Muscle of back (tissue), 13 donors: ENCODE results near the gene WAC. TPM values are rescaled to one million over a fixed set of nuclear protein-coding genes. Genes with fewer than 3 reads are reported as not detected.
"Not testable (repeated sequence)": the region's sequence is repeated elsewhere in the genome, so short reads cannot be mapped to it uniquely, and the experiment has no call there.

Experiments
- DNase-seq, 3 donors: peaks; one replicate each; pipeline versions ENCODE4 v3.0.0 to v3.0.0-alpha.2; 2013
- long read RNA-seq, 9 donors: transcript quantifications; one replicate each; lab custom pipeline, GENCODE V29; 2026
- polyA plus RNA-seq, 10 donors: library from polyadenylated mRNA; unstranded; fragments of 120-200 nt; gene quantifications; one replicate each; pipeline ENCODE4 v1.2.1, GENCODE V29; 2013; ENCODE audit not compliant: insufficient read length in 10 of 10

WAC gene, protein sequence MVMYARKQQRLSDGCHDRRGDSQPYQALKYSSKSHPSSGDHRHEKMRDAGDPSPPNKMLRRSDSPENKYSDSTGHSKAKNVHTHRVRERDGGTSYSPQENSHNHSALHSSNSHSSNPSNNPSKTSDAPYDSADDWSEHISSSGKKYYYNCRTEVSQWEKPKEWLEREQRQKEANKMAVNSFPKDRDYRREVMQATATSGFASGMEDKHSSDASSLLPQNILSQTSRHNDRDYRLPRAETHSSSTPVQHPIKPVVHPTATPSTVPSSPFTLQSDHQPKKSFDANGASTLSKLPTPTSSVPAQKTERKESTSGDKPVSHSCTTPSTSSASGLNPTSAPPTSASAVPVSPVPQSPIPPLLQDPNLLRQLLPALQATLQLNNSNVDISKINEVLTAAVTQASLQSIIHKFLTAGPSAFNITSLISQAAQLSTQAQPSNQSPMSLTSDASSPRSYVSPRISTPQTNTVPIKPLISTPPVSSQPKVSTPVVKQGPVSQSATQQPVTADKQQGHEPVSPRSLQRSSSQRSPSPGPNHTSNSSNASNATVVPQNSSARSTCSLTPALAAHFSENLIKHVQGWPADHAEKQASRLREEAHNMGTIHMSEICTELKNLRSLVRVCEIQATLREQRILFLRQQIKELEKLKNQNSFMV
- polyA plus RNA-seq: 100 to 1,000 TPM in 2 of 10 donors, 10 to 100 TPM in 8; 71.3 to 104 (median 89.5) TPM
- long read RNA-seq, donor 1, partial matches to known transcripts: 16 of 18 reads
- long read RNA-seq, donor 1, other reads (novel, unspliced or antisense): 0 of 18 reads
- long read RNA-seq, donor 2, full-length matches to known transcripts: 3 of 9 reads
- long read RNA-seq, donor 2, partial matches to known transcripts: 0 of 9 reads
- long read RNA-seq, donor 2, other reads (novel, unspliced or antisense): 6 of 9 reads
- long read RNA-seq, donor 3: 0 reads
- long read RNA-seq, donor 4, partial matches to known transcripts: 0 of 10 reads
- long read RNA-seq, donor 4, other reads (novel, unspliced or antisense): 9 of 10 reads
- long read RNA-seq, donor 5, partial matches to known transcripts: 39 of 40 reads
- long read RNA-seq, donor 5, other reads (novel, unspliced or antisense): 0 of 40 reads
- long read RNA-seq, donor 6, full-length matches to known transcripts: 3 of 35 reads
- long read RNA-seq, donor 6, partial matches to known transcripts: 18 of 35 reads
- long read RNA-seq, donor 6, other reads (novel, unspliced or antisense): 14 of 35 reads
- long read RNA-seq, donor 7, transcript WAC-203 (14 exons, 3,042 nt): major isoform, 6 of 20 reads
- long read RNA-seq, donor 7, partial matches to known transcripts: 12 of 20 reads
- long read RNA-seq, donor 7, other reads (novel, unspliced or antisense): 0 of 20 reads
- long read RNA-seq, donor 8, partial matches to known transcripts: 25 of 30 reads
- long read RNA-seq, donor 8, other reads (novel, unspliced or antisense): 0 of 30 reads
- long read RNA-seq, donor 9: 0 reads

DNA sequence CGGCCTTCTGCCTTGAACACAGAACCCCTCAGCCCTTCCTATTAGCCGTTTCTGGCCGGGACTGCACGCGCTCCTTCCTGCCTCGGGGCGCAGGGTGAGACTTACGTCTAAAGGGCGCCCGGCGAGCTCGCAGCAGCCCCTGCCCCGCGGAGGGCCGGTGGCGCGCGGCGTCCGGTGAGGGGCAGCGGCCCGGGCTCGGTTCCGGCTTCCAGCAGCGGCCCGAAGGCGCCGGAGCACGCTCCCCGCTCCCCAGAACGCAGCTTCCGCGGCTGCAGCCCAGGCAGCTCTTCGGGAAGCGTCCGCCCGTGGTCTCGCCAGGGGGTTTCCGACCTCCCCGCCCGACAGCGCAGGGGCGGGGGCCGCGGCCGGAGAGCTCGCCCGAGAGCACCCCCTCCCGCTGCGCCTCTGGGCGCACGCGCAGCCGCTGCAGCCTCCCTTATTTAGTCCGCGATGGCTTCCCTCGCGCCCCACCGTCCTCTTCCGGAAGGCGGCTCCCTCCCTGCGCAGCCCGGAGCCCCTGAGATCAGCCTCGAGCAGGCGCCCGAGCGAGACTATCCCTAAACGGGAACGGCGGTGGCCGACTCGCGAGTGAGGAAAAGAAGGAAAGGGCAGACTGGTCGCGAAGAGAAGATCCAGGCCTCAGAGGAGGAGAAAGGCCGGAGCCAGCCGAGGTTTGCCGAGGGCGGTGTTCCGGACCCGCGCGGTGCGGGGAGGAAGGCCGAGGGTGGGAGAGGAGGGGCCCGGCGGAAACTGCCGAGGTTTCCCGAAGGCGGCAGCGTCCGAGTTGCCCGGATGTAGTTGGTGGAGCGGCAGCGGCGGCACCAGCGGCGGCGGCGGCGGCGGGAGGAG lies at the start of gene WAC:
TSS of gene WAC (plus strand) at position 782 of the 849 bp plus-strand sequence. CDS start 462 bp downstream, outside the sequence.
- peak; percentile 94 to 99 (median 97) for DNase-seq

- no peak for DNase-seq
These were observed 43.7 kb upstream of the WAC start for GRCh38 chr10:28489206-28489605.

DNA sequence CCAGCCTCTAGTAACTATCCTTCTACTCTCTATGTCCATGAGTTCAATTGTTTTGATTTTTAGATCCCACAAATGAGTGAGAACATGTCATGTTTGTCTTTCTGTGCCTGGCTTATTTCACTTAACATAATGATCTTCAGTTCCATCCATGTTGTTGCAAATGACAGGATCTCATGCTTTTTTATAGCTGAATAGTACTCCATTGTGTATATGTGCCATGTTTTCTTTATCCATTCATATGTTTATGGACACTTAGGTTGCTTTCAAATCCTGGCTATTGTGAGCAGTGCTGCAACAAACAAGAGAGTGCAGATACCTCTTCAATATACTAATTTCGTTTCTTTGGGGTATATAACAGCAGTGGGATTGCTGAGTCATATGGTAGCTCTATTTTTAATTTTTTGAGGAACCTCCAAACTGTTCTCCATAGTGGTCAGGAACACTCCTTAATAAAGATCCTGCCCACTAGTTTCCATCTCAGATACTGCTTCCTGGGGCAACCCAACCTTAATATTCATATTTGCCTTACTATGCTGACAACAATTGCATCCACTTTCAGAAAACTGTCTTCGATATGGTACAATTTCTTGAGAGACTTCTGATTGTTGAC lies 42.6 kb upstream of the WAC start:
- not testable (repeated sequence) for DNase-seq

GRCh38 chr10:28492116-28492920 lies 40.6 kb upstream of the WAC start:
- peak in 1 of 3 donors; percentile 65 for DNase-seq

DNA sequence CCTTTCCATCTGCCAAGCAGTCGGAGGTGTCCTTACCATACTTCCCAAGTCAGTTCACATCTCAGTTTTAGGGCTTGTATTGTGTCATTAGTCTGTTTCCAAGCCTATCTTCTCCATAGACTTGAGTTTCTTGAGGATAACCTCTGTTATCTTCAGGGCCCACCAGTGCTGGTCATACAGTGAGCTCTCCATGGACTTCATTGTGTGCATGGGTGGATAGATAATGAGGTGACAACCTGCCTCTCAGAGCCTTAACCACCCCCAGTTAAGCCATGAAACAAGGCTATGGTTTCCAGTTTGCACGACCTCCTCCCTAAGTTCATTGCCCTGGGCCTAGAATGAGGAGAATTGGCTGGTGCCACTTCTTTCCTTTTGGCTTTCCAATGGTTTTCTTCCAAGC lies 38.5 kb upstream of the WAC start:
- no peak for DNase-seq

DNA sequence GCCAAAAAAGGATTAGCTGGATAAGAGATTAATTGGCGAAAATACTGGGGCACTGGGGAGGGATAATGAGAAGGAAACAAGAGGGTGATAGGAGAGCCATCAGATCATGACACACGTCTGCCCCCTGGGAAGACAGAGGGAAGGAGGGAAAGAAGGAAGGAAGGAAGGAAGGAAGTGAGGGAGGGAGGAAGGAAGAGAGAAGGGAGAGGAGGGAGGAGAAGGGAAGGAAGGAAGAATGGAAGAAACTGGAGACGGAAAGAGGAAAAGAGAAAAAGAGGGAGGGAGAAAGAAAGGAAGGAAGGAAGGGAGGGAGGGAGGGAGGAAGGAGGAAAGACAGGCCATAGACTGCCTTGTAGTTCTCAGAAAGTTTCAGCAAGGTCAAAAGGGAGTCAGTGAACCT lies 37.8 kb upstream of the WAC start:
- no peak for DNase-seq

- DNase-seq: no peak
These were observed 36.9 kb upstream of the WAC start for GRCh38 chr10:28496017-28496416.

- DNase-seq: no peak
These were observed 36.4 kb upstream of the WAC start for GRCh38 chr10:28496481-28496961.

GRCh38 chr10:28497313-28498126 lies 35.4 kb upstream of the WAC start:
- DNase-seq: no peak

DNA sequence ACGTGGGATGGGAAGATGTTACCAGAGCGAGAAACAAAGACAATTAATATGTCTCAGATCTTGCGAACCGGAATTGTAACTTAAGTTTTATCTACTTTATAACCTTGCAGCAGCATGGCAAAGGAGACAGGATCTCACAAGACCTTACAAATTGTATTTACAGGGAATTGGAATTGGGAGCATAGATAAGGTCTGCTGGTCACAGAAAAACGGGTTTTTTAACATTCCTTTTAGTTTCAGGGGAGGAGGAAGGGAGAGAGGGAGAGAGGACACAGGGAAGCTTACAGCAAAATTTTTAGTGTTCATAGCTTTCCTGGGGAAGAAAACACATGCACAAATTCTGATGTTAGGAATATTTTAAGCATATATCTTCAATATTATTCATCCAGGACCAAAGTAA lies 32.7 kb upstream of the WAC start:
- DNase-seq: not testable (repeated sequence)

GRCh38 chr10:28503114-28503513 lies 29.8 kb upstream of the WAC start:
- peak in 2 of 3 donors; percentile 23 to 34 for DNase-seq

DNA sequence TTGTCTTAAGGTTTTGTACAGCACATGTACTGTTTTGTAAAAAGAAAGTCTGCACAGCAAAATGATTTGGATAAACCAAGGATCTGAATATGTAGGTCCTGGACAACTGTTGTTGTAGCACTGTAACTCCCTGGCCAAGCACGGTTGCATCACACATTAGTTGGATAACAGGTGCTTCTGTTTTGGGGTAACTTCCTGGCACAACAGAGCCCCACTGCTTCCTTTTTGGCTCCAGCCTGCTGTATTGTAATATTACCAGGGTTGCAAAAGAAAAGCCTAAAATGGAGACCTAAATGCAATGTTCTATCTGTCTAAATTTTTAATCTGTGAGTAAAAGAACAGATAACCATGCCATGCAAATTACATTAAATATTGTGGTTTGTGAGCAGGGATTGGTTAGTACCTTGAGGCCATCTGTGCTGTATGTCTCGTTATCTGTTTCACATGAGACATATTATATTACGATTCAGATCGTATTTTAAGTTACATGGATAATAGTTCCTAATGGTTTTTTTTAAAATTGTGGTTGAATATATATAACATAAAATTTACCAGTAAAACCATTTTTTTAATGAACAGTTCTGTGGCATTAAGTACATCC lies 27.5 kb upstream of the WAC start:
- DNase-seq: no peak

- no peak for DNase-seq
These were observed 24.5 kb upstream of the WAC start for GRCh38 chr10:28508304-28508925.

DNA sequence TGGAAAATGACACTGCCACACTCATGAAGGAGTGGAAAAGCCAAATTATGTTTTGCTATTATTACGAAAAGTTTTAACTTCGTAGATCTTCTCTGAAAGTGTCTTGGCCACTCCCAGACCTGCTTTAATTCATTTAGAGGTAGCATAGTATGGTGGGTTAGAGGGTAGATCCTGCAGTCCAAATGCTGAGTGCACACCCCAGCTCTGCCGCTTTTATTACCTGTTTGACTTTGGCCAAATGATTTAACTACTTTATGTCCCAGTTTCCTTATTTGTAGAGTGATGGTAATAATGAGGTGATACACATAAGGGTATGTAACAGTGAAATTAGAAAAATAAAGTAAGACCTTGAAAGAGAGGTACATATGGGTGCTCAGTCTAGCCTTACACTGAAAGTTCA lies 23.6 kb upstream of the WAC start:
- no peak for DNase-seq

DNA sequence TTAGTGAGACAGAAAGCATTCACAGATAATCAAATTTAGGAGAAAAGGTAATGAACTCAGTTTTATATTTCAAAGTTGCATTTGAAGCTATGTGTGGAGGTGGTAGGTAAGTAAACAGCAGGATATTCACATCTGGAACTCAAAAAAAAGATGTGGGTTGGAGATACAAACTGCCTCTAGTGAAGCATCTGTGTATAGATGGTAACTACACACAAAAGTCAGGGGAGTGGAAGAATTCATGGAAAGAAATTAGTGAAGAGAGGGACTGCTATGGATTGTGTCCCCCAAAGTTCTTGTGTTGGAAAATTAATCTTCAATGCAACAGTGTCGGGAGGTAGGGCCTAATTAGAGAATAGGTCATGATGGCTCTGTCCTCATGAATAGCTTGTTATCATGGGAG lies 18.3 kb upstream of the WAC start:
- DNase-seq: no peak

- no peak for DNase-seq
These were observed 12.6 kb upstream of the WAC start for GRCh38 chr10:28520346-28520745.

- not testable (repeated sequence) for DNase-seq
These were observed 12.1 kb upstream of the WAC start for GRCh38 chr10:28520828-28521227.
